Epidermal melanocyte (primary cell): ENCODE measurements around the gene C22orf15.

Experiments
- DNase-seq: peaks from one replicate; pipeline ENCODE4 v3.0.0; 2011; ENCODE audit warnings: low spot score; ENCODE audit not compliant: insufficient read length

C22orf15 gene

DNA sequence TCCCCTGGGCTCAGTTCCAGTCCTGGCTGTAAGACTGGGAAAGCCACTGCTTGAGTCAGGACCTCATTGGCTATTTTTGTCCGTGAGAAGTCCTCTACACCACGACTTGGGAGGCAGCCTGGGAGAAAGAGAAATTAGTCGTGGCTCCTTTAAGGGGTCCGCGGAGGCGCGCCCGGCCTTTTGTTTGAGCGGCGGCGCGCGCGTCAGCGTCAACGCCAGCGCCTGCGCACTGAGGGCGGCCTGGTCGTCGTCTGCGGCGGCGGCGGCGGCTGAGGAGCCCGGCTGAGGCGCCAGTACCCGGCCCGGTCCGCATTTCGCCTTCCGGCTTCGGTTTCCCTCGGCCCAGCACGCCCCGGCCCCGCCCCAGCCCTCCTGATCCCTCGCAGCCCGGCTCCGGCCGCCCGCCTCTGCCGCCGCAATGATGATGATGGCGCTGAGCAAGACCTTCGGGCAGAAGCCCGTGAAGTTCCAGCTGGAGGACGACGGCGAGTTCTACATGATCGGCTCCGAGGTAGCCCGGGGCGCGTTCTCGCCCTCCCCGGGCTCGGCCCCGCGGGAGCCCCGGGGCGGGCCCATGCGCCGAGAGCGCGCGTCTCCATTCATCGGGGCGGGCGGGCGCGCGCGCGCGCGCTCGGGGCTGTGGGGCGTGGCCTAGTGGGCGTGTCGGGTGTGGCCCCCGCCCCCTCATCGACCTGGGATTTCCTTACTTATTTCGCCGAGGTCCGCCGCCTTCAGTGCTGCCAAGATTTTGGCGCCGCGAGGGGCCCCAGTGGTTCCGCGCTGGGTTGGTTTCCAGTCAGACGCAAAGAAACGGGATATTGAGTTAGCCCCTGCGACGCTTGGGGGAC, 24.2 kb downstream of the C22orf15 start, which contains the start of gene SMARCB1:
Gene SMARCB1, plus strand, starts transcription at position 215 of the 848 bp plus-strand sequence. Its CDS starts 204 bp downstream, at position 419.
- DNase-seq = peak; percentile 91

DNA sequence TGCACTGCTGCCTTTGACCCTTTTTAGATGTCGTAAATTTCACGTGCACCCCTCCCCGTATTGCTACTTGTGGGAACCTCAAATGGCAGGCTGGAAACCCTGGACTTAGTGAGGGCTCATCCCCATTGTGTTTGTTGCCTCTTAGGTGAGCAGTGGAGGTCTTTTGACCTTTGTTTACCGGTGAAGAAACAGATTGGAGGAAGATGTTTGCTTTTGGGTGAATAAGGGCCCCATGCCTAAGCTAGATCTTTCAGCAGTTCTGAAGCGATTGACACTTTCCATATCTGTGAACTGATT, 24.8 kb downstream of the C22orf15 start:
- no peak for DNase-seq

DNA sequence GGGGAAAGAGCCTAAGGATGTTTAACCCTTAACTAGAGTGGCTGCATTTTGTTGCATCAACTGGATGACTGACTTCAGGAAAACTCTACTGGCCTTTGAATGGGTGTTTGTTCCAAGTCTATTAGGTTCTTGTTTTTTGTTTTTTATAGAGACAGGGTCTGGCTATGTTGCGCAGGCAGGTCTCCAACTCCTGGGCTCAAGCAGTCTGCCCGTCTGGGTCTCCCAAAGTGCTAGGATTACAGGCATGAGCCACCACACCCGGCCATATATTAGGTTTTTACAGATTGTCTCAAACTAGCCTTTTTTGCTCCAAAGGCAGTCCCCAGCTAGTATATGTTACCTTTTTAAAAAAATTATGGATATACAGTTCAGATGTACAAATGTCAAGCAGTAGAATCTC, 25.1 kb downstream of the C22orf15 start:
- no peak for DNase-seq

DNA sequence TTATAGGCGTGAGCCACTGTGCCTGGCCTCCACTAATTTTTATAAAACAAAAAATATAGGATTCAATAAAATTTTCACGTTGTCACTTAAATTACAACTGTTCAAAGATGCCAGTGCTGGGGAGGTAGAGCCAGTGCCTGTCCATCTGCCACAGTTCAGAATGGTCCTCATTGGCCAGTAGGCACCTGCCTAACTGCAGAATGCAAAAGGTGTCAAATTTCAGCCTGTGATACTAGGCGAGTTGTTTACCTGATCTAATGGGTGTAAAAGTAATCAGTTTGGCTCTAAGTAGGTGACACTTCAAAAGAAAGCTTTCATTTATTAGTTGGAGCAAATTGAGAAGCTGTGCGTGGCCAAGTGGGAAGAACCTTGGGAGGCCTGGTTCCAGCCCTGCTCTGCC, 26.3 kb downstream of the C22orf15 start:
- no peak for DNase-seq

DNA sequence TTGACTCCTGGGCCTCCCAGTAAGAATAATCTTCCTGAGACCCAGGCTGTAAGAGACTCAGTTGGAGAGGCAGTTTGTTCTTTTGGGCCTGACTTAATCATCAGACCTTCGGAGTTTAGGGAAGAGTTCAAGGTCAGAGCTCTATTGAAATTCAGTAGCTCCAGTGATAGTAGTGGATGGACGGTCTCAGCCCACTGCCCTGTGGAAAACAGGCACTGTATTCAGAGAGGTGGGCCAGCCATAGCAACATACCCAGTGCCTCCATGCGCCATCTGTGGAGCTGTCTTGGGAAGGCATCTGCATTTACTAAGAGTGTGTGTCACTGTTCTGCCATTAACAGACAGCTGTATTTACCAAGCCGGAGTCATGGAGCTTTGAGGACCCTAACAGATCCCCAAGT, 26.8 kb downstream of the C22orf15 start:
- no peak for DNase-seq

DNA sequence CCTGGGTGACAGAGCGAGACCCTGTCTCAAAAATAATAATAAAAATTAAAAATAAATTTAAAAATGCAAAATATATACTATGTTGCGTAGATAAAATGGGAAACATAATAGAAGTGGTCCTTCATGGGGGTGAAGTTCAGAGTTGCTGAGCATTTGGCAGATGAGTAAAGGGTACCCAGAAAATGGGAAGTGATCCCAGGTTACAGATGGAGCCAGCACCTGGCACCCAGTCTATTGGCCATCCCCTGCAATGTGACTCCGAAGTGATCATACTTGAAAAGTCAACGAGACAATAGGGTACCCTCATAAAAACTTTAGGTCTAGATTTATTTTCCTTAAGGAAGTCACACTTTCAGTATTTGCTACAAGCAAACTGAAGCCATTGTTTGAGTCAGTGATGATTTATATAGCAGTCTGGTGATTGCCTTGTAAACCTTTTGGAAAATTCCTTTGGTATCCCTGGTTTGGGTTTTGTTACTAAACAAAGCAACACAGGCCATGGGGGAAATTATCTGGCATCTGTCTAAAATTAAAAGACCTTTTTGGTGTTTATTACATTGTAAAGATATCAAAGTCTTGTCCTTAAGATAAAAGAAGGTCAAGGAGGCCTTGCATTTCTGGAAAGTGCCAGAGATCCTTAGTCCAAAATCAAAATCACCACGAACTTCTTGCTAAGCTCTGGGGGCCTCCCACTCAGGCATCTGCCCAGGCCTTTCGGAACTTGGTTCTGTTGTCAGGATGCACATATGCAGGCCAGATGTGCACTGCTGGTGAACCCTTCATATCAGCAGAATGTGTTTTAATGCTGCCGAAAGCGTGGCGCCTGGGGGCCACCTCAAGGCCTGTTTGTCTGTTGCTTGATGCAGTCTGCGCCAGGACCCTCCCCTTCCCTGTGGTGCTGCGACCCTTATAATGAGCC, 28.3 kb downstream of the C22orf15 start:
- peak; percentile 39 for DNase-seq

DNA sequence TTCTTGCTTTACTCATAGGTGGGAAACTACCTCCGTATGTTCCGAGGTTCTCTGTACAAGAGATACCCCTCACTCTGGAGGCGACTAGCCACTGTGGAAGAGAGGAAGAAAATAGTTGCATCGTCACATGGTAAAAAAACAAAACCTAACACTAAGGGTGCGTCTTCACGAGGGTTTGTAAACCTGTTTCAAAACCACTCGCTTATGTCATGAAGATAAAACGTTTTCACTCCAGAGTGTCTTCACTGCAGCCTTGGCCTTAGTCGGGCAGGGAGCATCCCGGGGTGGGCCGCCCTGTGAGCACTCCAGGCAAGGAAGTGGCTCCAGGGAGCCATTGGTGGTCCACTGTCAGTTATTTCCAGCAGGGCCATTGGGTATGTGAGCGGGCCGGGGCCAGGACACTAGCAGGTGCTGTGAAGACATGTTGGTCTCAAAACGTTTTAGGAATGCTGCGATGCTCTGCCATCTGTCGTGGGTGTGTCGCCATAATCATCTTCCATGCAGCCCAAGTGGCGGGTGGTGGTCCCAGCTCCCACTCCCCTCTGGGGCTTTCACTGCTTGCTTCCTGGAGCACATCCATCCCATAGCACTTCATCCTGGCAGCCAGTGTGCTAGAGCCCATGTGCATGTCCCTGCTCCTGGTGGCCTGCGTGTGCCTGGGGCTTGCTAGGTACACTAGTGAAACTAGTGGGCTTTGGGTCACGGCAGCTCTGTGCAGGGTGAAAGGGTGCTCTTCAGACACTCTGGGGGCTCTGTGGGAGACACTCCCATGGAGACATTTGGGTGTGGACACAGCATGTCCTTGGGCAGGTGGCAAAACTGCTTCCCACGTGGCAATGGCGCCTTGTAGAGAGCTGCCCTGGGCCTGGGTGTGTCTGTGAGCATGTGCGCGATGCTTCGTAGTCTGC, 29.2 kb downstream of the C22orf15 start:
- DNase-seq = no peak

DNA sequence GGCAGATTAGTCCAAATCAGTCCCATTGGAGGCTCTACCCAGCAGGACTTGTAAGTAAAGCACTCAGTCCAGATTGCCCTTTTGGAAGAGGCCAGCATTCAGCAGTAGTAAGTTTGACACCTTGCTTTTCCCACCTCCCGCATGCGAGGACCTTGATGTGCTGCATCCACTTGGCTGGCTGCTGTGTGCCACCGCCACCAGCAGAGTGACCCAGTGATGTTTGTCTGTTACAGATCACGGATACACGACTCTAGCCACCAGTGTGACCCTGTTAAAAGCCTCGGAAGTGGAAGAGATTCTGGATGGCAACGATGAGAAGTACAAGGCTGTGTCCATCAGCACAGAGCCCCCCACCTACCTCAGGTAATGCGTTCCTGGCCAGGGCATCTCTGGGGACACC, 30.5 kb downstream of the C22orf15 start:
- no peak for DNase-seq

DNA sequence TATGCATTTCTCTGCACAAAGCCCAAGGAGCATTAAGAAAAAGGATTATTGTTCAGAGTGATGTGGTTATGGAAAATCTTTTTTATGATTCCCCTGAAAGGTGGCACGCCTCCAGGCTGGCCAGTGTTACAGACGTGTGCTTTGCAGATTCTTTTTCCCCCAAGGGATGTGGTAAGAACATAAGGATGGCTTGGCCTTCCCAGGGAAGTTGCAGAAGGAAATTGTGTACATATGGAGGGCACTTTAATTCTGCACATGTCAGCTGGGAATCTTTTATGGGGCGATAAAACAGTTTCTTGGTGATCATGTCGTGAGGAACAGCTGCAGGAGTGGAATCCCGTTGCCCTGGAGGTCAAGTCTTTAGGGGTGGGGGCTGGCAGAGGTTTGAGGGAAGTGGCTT, 33.7 kb downstream of the C22orf15 start:
- DNase-seq = no peak

DNA sequence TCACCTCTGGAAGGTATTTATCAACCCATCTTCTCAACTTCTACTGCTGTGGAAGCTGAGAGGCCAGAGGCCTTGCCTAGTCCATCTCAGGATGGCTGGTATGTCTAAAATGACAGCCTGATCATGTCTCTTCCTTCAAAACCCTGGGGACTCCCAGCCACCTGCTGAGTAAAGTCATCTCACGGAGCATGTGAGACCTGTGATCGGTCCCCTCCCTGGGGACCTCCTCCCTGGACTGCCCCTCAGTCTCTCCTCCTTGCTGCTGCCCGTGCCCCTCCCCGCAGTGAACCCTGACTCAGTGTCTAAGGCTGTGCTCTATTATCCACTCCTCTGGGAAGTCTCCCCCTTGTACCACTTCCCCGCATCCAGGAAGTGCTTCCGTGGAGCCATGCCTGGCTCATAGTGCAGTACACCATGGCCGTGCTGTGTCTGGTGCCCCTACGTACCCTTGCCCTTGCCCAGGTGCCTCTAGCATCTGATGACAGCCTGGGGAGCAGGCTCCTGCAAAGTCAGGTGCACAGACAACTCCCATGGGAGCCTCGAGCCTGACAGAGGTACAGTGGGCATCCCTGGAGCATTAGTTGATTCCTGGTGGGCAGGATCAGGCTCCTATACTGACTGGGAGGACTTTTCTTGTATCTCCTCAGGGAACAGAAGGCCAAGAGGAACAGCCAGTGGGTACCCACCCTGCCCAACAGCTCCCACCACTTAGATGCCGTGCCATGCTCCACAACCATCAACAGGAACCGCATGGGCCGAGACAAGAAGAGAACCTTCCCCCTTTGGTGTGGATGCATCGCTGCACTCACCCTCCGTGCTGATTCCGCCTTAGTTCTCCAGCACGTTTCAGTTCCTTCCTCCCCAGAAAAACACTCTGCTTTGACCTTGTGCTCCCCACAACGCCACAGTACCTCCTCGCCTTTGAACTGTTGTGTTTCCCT, 37.8 kb downstream of the C22orf15 start:
- no peak for DNase-seq

DNA sequence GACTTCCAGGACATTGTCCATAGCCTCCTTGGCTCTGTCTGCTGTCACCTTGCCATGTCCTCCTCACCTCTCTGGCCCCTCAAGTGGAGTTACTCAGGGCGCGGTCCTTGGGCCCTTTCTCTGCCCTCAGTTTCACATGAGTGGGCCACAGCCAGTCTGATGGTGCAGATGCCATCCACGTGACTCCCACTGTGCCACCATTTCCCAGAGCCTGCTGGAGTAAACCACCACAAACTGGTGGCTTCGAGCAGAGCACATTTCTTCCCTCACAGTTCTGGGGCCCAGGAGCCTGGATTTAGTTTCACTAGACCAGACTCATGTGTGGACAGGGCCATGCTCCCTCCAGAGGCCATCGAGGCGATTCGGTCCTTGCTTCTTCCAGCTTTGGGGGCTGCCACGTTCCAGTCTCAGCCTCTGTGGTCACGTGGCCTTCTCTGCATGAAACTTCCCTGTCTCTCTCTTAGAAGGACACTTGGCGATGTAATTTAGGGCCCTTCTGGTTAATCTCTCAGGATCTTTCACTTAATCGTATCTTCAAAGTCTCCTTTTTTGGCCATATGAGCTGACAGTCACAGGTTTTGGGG, 38.5 kb downstream of the C22orf15 start:
- no peak for DNase-seq

DNA sequence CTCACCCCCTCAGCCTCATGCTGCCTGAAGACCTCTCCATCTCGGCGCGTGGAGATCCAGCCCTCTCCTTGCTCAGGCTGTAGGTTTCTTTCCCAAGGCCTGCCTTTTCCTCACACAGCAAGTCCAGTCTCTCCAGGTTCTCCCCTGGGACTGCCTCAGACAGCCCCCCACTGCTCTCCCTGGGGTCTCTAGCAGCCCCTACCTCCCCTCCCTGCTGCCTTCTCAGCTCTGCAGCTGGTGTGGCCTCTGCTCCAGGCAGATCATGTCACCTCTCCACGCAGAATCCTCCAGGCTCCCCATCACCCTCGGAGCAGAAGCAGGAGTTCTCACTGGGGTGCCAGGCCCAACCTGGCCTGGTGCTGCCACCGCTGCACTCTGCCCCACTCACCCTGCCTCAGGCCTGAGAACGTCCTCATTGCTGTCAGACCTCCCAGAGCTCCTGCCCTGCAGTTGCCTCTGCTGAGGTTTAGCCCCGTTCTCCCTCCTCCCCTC, 39.1 kb downstream of the C22orf15 start:
- DNase-seq = no peak

DNA sequence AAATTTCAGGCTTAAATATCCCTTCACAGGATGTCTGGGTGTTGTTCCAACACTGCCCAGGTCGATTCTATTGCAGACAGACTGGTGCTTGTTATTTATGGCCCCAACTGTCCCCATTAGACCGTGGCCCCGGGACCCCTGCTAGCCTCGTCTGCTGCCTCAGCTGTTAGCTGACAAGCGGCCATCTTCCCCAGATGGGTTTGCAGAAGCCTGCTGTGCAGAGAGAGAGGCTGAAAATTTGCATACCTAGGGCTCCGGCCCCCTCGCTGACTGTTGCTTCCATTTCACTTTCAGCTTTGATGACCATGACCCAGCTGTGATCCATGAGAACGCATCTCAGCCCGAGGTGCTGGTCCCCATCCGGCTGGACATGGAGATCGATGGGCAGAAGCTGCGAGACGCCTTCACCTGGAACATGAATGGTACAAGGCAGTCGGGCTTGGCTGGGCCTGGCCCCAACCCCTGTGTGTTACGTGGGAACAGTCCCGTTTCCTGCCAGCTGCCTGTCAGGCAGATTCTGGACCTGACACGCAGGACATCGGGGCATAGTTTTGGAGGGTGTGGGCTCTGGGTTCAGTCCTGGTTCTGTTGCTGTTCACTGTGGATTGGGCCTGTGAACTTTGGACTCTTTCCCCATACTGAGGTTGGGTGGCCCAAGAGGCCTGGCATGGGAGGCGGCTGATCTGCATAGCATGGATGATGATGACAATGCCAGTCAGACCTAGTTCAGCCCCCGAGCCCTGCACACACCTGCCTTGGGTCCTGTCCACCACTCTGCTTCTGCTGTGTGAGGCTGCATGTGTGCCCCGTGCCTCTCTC, 40.4 kb downstream of the C22orf15 start:
- DNase-seq = no peak

DNA sequence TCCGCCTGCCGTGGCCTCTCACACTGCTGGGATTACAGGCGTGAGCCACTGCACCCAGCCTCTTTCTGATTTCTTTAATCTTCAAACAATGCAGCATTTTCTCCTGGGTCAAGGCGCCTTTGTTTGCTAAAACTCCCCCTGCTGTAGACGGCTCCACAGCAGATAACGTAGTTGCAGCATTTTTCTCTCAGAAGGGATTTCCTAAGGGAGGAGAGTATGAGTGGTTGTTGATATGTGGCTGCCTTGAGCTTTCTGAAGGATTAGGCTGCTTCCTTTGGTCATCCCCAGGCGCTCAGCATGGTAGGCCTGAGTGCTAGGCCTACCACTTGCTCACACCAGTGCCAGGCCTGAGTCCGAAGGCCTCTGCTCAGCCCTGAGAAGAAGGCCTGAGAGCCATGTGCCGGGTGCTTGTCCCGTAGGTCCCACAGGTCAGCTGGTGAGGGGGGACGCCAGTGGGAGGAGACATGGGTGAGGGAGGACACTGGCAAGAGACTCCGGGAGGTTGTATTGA, 42.0 kb downstream of the C22orf15 start:
- DNase-seq = no peak

DNA sequence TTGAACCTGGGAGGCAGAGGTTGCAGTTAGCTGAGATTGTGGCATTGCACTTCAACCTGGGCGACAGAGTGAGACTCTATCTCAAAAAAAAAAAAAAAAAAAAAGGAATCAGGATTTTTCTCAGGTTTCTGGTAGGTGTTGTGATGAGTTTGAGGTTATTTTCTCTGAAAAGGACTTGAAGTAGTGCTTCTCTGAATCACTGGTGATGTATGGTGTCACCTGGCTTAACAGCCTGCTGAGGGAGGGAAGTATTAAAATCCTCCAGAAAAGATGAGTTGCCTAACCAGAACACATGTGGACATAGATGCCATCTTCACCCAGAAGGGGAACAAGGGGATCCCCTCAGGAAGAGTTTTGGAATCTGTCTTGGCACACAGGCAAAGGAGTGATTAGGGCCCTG, 44.0 kb downstream of the C22orf15 start:
- DNase-seq = no peak

DNA sequence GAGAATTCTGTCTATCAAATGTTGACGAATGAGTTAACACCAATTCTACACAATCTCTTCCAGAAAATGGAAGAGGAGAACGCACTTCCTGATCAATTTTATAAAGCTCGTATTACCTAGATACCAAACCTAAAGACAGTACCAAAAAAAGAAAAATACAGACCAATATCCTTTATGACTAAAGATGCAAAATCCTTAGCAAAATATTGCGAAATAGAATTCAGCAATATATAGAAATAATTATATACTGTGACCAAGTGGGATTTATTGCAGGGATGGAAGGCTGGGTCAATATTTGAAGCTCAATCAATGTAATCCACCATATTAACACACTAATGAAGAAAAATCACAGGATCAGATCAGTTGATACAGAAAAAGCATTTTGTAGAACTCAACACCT, 49.6 kb downstream of the C22orf15 start:
- no peak for DNase-seq
